Raji (cell line): ENCODE results near the gene IGFN1.

Source experiments
- POLR2A ChIP-seq: IDR thresholded peaks from 2 replicates; pipeline ENCODE4 v1.6.1; 2011; ENCODE audit warnings: low read depth, low read length, control low read depth; ENCODE audit not compliant: insufficient read depth

The IGFN1 gene

DNA sequence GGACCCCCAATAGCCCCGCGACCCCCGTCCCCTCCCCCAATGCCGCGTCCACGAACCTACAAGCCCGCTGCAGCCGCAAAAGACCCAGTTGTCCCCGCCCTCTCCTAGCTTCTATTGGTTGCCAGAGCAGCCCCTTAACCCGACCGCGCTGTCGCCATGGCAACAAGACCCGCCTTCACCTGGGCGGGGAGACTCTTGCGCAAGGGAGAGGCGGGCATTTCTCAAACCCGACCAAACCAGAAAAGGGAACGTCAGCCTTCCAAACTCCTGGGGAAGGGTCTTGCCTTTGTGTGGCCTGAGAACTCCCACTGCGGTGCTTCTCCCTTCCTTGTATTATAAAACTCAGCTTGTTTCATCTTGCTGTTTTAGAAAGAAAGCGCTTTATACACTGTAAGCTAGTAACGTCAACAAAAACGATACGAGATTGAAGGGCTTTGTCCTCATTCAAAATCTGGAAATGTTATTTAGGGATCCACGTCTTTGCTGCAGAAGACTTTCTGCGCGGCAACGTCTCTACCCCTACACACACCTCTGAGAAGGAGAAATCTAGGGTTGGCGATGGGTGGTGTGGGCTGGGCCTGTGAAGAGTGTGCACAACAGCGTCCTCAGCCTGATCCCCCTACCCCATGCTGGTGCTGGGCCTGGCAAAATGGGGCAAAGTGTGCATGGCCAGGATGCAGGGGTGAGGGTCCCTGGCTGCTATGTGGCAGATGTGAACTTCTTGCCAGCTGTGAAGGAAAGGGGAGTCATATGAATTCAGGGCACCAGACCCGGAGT is 36.0 kb upstream of the IGFN1 start, which contains the start of gene TMEM9:
TSS of gene TMEM9 (minus strand) at position 86 of the 777 bp plus-strand sequence. CDS start 551 bp downstream, outside the sequence.
- TF ChIP-seq POLR2A = peak; percentile 39; the same call in 1 of the 2 replicates

DNA sequence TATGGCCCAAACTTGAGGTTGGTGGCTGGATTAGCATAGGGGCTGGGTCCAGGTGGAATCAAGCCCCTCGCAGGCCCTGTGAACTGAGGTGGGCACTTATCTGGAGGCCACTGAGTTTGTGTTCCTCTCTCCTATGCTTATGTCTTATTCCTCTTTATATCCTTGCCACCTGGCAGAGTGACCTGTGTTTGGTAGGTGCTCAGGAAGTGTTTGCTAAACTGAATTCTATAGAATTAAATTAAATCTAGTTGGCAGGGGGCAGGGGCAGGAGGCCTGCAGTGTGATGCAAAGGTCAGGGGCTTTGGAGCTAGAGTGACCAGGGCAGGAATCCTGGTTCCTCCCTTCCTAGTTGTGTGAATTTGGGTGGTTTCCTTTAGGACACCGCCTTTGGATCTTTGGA is 35.3 kb upstream of the IGFN1 start:
- TF ChIP-seq POLR2A = no peak

DNA sequence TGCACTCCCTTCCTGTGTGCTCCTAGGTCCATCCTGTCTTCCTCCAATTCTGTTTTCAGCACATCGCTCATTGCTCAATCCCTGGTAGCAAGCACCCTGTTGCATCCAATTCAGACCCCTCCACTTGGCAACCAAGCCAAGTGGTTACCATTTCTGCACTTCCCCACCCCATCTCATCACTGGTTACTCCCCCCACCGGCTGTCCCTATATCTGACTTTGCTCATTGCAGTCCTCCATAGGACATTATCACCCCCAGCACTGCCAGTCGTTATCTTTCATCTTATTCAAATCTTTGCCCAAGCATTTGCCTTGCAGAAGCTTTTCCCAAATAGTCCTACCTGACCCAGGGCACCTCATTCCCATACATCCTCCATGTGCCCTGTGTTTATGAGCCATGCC is 34.3 kb upstream of the IGFN1 start:
- TF ChIP-seq POLR2A = no peak

DNA sequence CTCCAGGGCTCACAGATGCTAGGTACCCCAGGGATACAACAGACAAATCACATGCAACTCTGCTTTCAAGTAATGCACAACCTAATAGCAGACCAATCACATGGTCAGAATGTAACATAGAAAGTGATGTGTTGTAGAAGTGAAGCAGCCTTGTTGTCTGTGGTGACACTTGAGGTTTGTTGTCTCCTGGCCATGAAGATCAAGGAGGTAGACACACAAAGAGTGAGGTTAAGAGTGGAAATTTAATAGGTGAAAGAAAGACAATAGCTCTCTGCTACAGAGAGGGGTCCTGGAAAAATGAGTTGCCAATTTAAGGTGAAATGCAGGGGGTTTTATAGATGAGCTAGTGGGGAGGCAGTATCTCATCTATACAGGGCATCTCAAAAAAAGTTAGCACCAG is 33.8 kb upstream of the IGFN1 start:
- TF ChIP-seq POLR2A = no peak

DNA sequence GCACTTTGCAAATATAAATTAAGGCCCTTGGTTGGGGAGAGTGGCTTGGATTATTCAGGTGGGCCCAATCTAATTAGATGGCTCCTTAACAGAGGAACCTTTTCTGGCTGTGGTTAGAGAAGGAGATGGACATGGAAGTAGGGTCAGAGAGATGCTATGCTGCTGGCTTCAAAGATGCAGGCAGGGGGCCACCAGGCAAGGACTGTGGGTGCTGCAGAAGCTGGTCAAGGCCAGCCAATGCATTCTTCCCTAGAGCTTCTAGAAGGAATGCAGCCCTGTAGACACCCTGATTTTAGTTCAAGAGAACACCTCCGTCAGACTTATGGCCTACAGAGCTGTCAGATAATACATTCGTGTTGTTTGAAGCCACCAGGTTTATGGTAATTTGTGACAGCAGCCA is 32.7 kb upstream of the IGFN1 start:
- TF ChIP-seq POLR2A = no peak

DNA sequence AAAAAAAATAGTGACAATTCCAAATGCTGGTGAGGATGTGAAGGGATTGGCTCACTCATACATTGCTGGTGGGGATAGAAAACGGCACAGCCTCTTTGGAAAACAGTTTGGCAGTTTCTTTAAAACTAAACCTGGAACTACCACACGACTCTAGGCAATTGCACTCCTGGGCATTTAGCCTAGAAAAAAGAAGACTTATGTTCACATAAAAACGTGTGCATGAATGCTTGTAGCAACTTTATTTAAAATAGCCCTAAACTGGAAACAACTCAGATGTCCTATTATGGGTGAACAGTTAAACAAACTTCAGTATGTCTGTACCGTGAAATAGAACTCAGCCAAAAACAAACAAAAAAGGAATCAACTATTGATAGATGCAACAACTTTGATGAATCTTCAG is 26.9 kb upstream of the IGFN1 start:
- TF ChIP-seq POLR2A = no peak

DNA sequence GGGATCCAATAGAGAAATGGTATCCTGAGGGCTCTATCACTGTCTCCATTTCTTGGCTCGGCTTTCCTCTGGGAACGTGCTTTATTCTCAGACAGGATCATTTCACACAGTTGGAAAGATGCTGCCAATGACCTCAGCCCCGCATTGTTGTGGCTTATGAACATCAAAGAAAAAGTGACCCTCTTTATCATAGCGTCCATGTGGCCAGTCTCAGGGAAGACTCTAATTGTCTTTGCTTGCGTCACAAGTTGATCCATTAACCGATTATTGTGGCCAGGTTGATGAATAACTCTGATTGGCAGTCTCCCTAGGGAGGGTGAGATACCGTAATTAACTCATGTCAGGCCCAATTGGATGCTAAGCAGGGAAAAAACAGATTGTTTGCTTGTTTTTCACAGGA is 26.0 kb upstream of the IGFN1 start:
- TF ChIP-seq POLR2A = no peak

DNA sequence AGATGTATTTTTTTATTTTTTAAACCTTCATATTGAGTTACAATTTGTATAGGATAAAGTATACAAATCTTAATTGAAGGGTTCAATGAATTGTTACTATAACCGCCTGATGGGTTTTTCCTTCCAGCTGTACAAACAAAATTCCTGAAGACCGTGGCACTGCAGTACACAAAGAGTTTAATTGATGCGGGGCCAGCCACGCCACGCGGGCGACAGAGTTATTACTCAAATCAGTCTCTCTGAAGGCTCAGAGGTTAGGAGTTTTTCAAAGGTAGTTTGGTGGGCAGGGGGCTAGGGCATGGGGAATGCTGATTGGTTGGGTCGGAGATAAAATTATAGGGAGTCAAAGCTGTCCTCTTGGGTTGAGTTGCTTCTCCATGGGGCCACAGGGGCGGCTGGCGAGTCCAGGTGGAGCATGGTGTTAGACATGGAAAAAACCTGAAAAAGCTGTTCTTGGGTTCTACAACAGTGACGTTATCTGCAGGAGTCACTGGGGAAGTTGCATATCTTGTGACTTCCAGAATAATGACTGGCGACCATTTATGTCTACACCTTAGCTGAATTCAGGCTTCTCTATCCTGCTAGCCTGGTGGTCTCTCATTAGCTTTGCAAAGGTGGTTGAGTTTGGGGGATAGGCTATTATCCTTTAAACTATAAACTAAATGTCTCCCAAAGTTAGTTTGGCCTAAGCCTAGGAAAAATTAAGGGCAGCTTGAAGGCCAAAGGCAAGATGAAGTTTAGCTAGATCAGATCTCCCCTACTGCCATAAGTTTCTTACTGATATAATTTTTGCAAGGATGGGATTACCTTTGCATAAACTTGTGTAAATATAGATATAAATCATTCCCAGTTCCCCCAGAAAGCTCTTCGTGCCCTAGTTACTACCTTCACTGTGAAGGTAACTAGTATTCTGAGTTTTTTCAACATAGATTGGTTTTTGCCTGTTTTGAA is 23.3 kb upstream of the IGFN1 start:
- no peak for TF ChIP-seq POLR2A

DNA sequence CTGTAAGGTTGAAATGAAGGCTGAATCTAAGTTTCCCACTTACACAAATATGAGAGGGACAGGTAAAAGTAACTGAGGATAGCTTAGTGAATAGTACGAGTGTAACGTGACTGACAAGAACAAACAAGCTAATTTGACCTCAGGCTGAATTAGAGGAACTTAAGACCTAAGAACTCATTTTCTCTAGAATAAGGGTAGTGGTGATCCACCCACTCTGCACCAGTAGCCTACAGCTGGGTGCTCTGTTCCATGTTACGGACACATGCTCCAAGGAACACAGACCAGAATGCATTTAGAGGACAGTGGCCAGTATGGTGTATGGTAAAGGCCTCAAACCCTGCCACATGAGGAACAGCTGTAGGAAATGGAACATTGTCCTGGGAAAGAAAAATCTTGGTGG is 21.4 kb upstream of the IGFN1 start:
- TF ChIP-seq POLR2A = no peak

DNA sequence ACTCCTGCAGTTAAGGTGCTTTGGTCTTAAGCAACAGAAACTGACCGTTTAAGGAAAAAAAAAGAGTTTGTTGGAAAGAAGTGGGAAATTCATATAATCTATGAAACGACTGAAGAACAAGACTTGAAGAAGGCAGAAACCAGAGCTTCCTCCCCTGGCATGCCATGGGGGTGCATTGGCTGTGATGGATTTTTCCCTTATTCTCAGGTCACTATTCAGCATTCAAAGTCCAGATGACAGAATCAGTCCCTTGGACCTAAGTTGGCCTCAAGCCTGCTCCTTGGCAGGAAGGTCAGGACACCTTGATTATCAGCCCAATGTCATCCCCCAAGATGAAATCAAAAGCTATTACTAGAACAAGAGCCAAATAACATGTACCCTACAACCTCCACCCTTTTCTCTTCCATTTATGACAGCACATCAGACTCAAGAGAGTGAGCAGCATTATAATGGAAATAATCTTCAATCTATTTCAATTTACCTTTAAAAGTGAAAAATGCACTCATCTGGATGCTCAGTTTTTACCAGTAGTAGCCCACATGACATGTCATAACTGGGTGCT is 20.6 kb upstream of the IGFN1 start:
- TF ChIP-seq POLR2A = no peak

DNA sequence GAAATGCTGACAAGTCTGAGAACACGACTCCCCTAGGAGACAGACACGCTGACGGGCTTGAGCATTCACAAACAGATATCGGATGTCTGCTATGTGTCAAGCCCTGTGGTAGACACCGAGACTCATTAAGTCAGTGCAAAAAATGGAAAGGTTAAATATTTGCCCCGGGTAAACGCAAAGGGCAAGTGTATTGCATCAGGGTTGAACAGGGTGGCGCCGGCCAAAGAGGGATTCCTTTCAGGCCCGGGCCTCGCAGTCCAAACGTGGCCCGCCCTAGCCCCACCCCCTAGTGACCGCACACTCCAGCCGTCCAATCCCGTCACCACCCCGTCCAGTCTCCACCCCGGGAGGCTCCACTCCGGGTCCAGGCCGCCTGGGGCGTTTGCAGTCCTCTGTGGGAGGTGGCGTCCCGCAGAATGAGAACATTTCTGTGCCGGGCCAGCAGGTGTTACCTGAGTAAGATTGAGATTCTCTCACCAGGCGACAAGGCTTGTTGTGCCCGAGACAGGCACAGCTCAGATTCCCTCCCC is 20.0 kb upstream of the IGFN1 start:
- no peak for TF ChIP-seq POLR2A

DNA sequence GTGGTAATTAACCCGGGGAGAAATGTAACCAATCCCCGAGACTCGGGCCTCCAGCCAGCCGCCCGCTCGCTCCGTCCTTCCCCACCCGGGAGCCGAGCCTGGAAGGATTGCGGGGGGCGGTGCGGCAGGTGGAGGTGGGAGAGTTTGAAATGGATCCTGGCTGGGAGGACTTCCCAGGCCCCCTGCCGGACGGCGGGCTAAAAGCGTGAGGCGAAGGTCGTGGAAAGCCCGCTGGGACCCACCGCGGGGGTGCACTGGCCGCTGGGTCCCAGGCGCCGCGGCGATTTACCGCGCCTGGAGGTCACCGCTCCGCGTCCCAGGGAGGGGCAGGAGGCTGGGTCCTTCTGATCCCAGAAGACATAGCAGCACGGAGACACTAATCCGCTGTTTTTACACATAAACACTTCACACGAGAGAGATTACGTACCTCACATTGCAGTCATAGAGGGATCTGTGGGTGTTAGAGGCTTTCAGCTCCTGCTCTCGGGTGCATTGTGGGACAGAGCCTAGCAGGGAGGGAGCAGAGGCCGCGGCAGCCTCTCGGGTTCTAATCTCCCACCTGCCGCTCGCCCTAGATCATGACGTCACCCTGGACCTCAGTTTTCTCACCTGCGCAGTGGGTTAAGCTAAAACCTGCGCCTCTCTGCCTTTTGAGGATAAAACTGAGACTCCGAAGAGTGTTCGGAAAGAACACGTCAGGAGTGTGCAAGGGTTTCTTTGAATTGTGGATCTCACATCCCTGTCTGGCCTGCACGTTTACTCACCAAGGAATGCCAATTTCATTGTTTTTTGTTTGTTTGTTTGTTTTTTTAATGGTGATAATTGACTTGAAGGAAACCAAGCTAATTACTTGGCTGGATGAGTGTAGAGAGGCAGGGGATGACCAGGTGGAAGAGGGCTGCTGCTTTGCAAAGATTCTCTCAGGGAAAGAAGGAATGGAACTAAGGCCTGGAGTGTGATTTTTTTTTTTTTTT is 19.3 kb upstream of the IGFN1 start:
- TF ChIP-seq POLR2A = no peak

DNA sequence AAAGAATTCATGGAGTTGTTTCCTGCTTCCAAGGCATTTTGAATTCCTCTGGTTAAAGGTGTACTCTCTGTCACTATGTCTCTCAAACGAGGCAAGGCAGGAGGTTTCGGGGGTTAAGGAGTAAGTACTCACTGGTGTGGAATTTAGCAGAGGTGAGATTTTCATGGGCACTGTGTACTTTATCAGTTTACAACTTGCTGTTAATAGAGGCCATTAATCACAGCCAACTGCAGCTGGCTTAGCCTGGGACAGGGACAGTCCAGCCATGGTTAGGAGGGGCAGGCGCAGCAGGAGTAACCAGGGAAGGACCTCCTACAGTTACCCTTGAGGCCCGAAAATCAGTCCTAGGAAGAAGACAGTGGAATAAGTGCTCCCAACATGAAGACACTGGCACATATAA is 18.3 kb upstream of the IGFN1 start:
- TF ChIP-seq POLR2A = no peak

DNA sequence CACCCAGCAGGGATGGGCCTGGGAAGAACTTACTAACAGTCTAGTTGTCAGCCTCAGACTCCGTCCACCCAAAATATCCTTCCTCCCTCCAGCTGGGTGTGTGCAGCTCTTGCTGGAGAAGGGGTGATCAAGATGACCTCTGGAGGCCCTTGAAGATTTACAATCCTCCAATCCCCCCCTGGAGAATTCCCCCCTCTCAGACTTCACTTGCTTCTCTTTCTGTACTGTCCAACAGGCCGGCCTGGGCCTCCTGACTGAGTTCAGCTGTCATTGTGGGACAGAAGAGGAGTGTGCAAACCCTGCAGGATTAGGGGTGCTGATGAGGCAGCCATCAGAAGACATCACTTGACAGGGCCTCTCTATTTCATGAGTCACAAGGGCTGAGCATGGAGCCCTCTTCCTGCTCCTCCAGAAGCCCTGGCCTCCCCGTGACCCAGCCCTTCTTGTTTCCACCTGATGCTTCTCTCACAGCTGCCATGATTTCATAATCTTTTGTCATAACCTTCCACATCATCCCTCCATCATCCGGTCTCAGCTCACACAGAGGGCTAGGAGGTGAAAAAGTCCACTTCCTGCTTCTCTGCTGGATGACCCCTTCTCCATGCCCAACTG is 17.5 kb upstream of the IGFN1 start:
- TF ChIP-seq POLR2A = no peak
